HL-60 (cell line): ENCODE results near the gene PRKAA2.
A peak's percentile ranks its signal among the peaks of the same experiment; 100 is the strongest.

Source experiments
- DNase-seq, 2 experiments: peaks; one replicate each; pipeline ENCODE4 v3.0.0-alpha.2; 2010 to 2020; ENCODE audit warnings: low read depth in 1 of 2, low spot score in 1 of 2
- H3K27ac ChIP-seq: fragments of 250-450 bp; sonication (Bioruptor Pico); replicated peaks from 2 replicates; pipeline ENCODE4 v1.5.1; 2020; ENCODE audit warnings: mild to moderate bottlenecking, moderate library complexity
- H3K27me3 ChIP-seq: fragments of 250-450 bp; sonication (Bioruptor Pico); 2 replicates; pipeline ENCODE4 v1.5.1; 2021; ENCODE audit warnings: mild to moderate bottlenecking, moderate library complexity; ENCODE audit not compliant: insufficient read depth, poor library complexity, severe bottlenecking
- H3K4me3 ChIP-seq: replicated peaks from 2 replicates; pipeline ENCODE4 v1.5.1; 2011; ENCODE audit warnings: mild to moderate bottlenecking, control low read depth, low read length; ENCODE audit not compliant: insufficient read depth
- GABPA ChIP-seq: IDR thresholded peaks from 2 replicates; pipeline ENCODE4 v1.6.1; 2012; ENCODE audit warnings: low read depth
- POLR2AphosphoS5 ChIP-seq: IDR thresholded peaks from 2 replicates; pipeline ENCODE4 v1.6.1; 2012; ENCODE audit warnings: low read depth
- REST ChIP-seq: IDR thresholded peaks from 2 replicates; pipeline ENCODE4 v1.6.1; 2012; ENCODE audit warnings: low read depth; ENCODE audit not compliant: insufficient replicate concordance
- SPI1 ChIP-seq: IDR thresholded peaks from 2 replicates; pipeline ENCODE4 v1.6.1; 2012; ENCODE audit warnings: low read depth, mild to moderate bottlenecking, borderline replicate concordance
- TF ChIP-seq, protein P1 (sequence below): IDR thresholded peaks from one replicate; pipeline ENCODE4 v1.5.1; 2011; ENCODE audit warnings: low read length, control low read depth, inconsistent platforms; ENCODE audit not compliant: insufficient read depth

The PRKAA2 gene

GRCh38 chr1:56703747-56704146 is 58.6 kb downstream of the PRKAA2 start:
- no peak for DNase-seq
- H3K27ac ChIP-seq = no peak overlapping the region
- H3K27me3 ChIP-seq = no peaks in the 10 kb centered on the region
- TF ChIP-seq, protein P1, sequence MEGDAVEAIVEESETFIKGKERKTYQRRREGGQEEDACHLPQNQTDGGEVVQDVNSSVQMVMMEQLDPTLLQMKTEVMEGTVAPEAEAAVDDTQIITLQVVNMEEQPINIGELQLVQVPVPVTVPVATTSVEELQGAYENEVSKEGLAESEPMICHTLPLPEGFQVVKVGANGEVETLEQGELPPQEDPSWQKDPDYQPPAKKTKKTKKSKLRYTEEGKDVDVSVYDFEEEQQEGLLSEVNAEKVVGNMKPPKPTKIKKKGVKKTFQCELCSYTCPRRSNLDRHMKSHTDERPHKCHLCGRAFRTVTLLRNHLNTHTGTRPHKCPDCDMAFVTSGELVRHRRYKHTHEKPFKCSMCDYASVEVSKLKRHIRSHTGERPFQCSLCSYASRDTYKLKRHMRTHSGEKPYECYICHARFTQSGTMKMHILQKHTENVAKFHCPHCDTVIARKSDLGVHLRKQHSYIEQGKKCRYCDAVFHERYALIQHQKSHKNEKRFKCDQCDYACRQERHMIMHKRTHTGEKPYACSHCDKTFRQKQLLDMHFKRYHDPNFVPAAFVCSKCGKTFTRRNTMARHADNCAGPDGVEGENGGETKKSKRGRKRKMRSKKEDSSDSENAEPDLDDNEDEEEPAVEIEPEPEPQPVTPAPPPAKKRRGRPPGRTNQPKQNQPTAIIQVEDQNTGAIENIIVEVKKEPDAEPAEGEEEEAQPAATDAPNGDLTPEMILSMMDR = no peak
- TF ChIP-seq SPI1 = no peak
- no peak for TF ChIP-seq POLR2AphosphoS5
- TF ChIP-seq GABPA = no peak
- no peak for TF ChIP-seq REST
- no peak overlapping the region for H3K4me3 ChIP-seq

- no peak overlapping the region for H3K4me3 ChIP-seq
- peaks cover 2% of the 10 kb centered on the region for H3K27me3 ChIP-seq
- no peak for DNase-seq
- H3K27ac ChIP-seq = no peak overlapping the region
- TF ChIP-seq POLR2AphosphoS5 (no peak), GABPA (no peak), SPI1 (no peak), REST (no peak)
- TF ChIP-seq, protein P1 = no peak
These were observed 62.3 kb downstream of the PRKAA2 start for GRCh38 chr1:56707379-56707778.

- peak in 1 of 2 experiments; percentile 2 for DNase-seq
- Histone ChIP-seq H3K27ac (no peak overlapping the region), H3K27me3 (peaks cover 2% of the 10 kb centered on the region), H3K4me3 (no peak overlapping the region)
- TF ChIP-seq, protein P1 = peak; percentile 33
- no peak for TF ChIP-seq GABPA
These were observed 64.3 kb downstream of the PRKAA2 start for GRCh38 chr1:56709269-56709880.

DNA sequence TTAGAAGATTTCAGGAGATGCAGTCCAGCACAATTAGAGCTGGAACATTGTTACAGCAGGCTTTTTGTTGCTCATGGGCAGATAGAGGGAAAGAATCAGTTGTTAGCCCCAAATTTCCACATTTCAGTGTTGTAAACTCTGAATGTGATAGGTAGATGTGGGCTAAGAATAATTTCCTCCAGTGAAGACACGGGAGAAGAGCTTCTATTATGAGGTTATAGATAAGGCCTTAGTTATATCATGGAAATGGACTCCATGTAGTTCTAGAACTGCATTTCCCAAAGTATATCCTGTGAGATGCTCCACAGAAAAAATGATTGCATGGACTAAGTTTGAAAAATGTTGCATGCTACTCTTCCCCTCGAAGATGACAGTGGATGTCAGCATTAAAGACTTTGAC is 64.9 kb downstream of the PRKAA2 start:
- Histone ChIP-seq H3K27me3 (peaks cover 2% of the 10 kb centered on the region), H3K27ac (no peak overlapping the region), H3K4me3 (no peak overlapping the region)
- no peak for TF ChIP-seq POLR2AphosphoS5
- TF ChIP-seq SPI1 = no peak
- TF ChIP-seq, protein P1 = no peak
- TF ChIP-seq GABPA = no peak
- no peak for TF ChIP-seq REST
- DNase-seq = no peak
